ENCODE data around the gene UNC5C.

UNC5C gene

GRCh38 chr4:95546866-95547714 lies 1.7 kb downstream of the UNC5C start:
- DNase-seq = no peak

DNA sequence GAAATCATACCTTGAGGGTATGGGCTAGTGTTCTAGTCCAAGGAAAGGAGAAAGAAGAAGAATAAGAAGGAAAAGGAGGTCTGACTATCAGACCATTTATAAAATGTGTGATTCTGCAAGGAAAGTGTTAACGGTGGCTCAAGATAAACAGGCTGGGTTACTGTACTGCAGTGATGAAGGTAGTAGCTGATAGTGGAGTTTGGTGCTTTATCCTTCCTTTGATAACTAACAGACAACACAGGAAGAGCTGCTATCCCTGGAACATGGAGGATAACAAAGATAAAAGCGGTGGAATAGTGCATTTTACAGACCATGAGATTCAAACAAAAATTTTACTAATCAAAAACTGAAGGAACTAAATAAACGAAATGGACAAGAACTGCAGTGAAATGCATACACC lies 2.6 kb downstream of the UNC5C start:
- no peak for DNase-seq

- no peak for DNase-seq
These were observed 3.2 kb downstream of the UNC5C start for GRCh38 chr4:95545546-95545945.

DNA sequence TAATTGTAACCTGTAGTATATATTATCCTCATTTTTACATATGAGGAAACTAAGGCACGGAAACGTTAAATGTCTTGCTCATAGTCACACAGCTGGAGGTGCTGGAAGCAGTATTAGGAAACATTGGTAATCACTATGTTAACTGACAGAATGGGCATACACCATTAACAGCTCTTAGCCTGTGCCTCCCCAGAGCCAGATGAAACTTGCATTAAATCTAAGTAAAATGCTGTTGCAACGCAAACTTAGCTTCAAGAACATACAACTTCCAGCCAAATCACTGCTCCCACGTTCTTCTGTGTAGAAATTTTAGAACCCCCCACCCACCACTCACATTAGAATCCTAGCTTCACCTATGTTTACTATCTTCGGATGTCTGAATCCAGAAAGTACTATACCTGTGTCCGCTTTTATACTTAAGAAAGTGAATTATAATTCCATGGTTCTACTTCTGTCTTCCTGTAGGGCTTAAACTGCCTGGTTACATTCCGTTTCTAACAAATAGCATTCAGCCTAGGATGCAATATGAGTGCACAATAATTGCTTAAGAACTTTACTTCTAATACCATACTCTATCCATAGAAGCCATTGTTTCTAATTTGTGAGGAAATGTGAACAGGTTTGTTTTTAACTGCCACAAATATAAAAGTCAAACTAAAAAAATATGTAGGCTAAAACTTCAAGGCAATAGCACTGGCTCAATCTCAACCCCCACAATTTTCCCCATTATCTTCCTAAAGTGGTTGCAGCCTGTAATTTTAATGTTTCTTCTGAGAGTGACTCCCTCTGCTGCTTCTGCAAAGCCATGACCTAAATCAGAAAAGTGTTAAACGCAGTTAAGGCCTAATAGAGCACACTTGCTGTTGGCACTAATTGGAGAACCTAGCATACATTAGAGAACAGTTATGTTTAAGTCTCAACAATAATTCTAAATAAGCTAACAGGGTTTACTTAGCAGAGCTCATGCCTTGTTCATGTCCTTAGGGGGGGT lies 4.4 kb downstream of the UNC5C start:
- DNase-seq = no peak

- no peak for DNase-seq
These were observed 6.7 kb downstream of the UNC5C start for GRCh38 chr4:95541889-95542607.

GRCh38 chr4:95541094-95541493 lies 7.7 kb downstream of the UNC5C start:
- DNase-seq = no peak

GRCh38 chr4:95540227-95540626 lies 8.5 kb downstream of the UNC5C start:
- no peak for DNase-seq

DNA sequence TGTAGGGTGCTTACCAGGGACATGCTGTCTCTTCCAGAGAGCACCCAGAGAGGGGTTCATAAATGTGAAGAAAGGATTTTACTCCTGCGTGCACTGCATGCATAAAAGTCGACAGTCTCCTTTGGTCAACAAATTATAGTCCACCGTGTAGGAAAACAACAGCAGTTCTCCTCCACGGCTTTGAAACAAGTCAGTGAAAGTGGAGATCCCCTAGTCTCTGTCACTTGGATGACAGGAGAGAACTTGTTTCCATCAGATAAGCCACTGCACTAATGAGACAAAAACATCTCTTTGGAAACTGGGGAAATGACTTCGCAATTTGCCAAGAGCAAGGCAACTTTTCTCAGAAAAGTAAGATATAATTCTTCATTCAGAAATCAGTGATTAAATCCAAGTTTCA lies 9.7 kb downstream of the UNC5C start:
- DNase-seq = no peak

GRCh38 chr4:95537863-95538488 lies 10.8 kb downstream of the UNC5C start:
- DNase-seq = no peak

- no peak for DNase-seq
These were observed 11.6 kb downstream of the UNC5C start for GRCh38 chr4:95537191-95537590.

DNA sequence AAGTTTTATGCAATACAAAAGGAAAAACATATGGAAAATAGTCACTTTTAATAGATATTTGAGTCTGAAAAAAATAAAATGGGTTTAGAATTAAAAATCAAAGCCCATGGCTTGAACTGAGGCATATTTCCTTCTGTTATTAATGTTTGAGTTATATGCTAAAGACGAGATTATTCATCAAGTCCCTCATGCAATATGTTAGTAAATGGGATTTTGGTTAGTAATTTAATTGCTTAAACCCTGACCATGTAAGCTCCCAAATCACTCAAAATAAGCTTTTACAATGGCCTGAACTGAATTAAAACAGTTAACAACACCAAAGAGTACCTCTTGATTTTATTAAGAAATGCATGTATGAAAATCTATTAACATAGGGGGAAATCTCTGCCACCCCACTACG lies 12.1 kb downstream of the UNC5C start:
- DNase-seq = no peak

DNA sequence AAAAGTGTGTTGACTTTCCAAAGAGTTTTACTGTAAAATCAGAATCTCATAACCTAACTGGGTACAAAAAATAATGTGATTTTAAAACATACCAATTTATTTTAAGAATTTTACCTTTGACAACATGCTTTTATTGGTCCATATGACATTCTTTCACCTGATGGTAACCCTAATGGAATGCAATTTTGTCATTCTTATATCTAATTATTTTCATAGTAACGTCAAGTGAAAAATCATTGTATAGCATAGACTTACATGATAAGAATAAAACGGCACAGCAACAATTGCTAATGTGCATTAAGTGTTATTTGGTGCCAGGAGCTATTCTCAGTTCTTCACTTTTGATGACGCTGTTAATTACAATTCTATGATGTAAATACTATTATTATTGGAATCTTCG lies 13.6 kb downstream of the UNC5C start:
- no peak for DNase-seq

- no peak for DNase-seq
These were observed 14.7 kb downstream of the UNC5C start for GRCh38 chr4:95534032-95534431.

DNA sequence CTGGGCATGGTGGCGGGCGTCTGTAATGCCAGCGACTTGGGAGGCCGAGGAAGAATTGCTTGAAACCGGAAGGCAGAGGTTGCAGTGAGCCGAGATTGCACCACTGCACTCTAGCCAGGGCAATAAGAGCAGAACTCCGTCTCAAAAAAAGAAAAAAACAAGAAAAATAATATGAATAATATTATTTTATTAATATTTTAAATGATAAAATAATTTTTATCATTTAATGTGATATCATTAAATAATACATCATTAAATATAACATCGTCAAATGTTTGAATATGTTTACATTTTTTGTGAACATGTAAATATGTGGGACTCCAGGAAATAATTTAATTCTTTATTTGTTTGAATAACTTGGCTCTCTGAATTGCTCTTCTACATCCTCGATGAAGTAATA lies 15.5 kb downstream of the UNC5C start:
- no peak for DNase-seq

GRCh38 chr4:95532305-95532704 lies 16.5 kb downstream of the UNC5C start:
- DNase-seq = no peak

DNA sequence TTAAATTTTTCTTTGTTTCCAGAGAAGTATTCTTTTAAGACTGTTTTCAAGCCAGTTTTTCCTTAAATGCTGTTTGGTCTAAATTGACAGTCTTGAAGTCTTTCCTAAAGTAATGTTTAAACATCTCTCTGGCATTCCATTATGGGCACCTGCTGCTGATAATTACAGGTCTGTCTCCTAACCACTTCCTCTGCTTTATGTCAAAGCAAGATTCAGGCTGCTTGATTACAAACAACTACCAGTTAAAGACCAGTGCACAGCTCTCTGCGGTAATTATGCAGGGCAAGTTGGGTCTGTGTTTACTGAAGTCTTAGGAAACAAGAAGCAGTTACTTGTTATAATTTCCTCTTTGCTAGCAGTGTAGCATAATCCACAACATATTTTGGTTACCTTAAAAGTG lies 17.6 kb downstream of the UNC5C start:
- DNase-seq = no peak

- no peak for DNase-seq
These were observed 18.8 kb downstream of the UNC5C start for GRCh38 chr4:95529946-95530345.

- DNase-seq = no peak
These were observed 20.3 kb downstream of the UNC5C start for GRCh38 chr4:95528388-95528948.

DNA sequence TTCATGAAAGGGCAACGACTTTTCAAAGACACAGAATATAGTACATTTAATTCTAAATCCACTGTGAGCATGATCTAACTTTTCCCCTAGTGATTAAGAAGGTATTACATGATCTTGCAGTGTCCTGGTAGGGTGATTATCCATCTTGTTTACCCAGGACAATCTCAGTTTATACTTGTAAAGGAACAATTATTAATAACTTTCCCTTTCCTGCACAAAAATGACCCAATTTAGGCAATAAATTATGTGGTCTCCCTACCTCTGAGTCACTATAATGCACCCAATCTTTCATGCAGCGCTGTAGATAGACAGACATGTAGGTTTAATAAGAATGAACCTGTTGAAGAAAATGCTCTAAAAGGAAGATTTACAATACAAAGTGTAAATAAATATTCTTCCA lies 22.7 kb downstream of the UNC5C start:
- no peak for DNase-seq

GRCh38 chr4:95524729-95525128 lies 24.0 kb downstream of the UNC5C start:
- DNase-seq = no peak

DNA sequence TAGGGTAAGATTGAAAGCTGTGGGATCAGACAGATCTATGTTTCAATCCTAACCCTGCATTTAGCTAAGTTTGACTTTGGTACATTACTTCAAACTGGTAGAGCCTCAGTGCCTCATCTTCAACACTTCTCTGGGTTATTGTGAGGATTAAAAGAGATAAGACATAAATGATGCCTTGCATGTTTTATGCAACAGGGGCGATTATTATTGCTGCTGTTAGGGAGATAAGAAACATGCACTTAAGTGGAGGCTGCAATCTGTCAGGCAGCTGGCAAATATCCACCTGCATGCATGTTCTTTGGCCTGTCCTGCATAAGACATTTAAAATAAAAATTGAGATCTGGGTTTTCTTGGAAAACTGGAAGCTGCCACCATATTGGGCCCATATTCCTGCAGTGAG lies 24.6 kb downstream of the UNC5C start:
- DNase-seq = no peak
